Measurements from ENCODE around the gene TOMM7.
"Not testable (repeated sequence)": the region's sequence is repeated elsewhere in the genome, so short reads cannot be mapped to it uniquely, and the experiment has no call there.

The TOMM7 gene

GRCh38 chr7:22781230-22781711 is 41.4 kb downstream of the TOMM7 start:
- no peak for DNase-seq

- DNase-seq = not testable (repeated sequence)
These were observed 42.8 kb downstream of the TOMM7 start for GRCh38 chr7:22779730-22780323.

- no peak for DNase-seq
These were observed 45.7 kb downstream of the TOMM7 start for GRCh38 chr7:22776964-22777363.

GRCh38 chr7:22772885-22773284 is 49.8 kb downstream of the TOMM7 start:
- DNase-seq = no peak

- no peak for DNase-seq
These were observed 50.8 kb downstream of the TOMM7 start for GRCh38 chr7:22771872-22772228.

GRCh38 chr7:22771194-22771871 is 51.3 kb downstream of the TOMM7 start:
- no peak for DNase-seq

GRCh38 chr7:22765609-22766008 is 57.0 kb downstream of the TOMM7 start:
- no peak for DNase-seq

All from cerebellar nuclear complex (tissue), 1 donor.